MG63 (cell line): Measurements from ENCODE around the gene FAM131A. TPM values are rescaled to one million over a fixed set of nuclear protein-coding genes. Genes with fewer than 3 reads are reported as not detected.

Experiments used
- DNase-seq: peaks from one replicate; pipeline ENCODE4 v3.0.0-alpha.2; 2020
- H3K27me3 ChIP-seq: fragments of 250-450 bp; sonication (Bioruptor Pico); 2 replicates; pipeline ENCODE4 v1.5.1; 2020; ENCODE audit warnings: mild to moderate bottlenecking, moderate library complexity
- H3K36me3 ChIP-seq: fragments of 250-450 bp; sonication (Bioruptor Pico); 2 replicates; pipeline ENCODE4 v1.5.1; 2020; ENCODE audit warnings: mild to moderate bottlenecking, moderate library complexity
- H3K4me3 ChIP-seq: fragments of 250-450 bp; sonication (Bioruptor Pico); 2 replicates; pipeline ENCODE4 v1.5.1; 2020; ENCODE audit warnings: mild to moderate bottlenecking, moderate library complexity
- H3K9me3 ChIP-seq: fragments of 250-450 bp; sonication (Bioruptor Pico); 2 replicates; pipeline ENCODE4 v1.5.1; 2020; ENCODE audit warnings: mild to moderate bottlenecking, moderate library complexity
- total RNA-seq: library from RNA; depleted of rRNA; stranded (reverse); fragments of >200 nt; shearing (Covaris generic); gene quantifications from 2 replicates; pipeline ENCODE4 v1.2.3, GENCODE V29; 2014; ENCODE audit warnings: low replicate concordance

FAM131A gene
- total RNA-seq, 1 experiment from 2014 or later: 8.8 TPM

DNA sequence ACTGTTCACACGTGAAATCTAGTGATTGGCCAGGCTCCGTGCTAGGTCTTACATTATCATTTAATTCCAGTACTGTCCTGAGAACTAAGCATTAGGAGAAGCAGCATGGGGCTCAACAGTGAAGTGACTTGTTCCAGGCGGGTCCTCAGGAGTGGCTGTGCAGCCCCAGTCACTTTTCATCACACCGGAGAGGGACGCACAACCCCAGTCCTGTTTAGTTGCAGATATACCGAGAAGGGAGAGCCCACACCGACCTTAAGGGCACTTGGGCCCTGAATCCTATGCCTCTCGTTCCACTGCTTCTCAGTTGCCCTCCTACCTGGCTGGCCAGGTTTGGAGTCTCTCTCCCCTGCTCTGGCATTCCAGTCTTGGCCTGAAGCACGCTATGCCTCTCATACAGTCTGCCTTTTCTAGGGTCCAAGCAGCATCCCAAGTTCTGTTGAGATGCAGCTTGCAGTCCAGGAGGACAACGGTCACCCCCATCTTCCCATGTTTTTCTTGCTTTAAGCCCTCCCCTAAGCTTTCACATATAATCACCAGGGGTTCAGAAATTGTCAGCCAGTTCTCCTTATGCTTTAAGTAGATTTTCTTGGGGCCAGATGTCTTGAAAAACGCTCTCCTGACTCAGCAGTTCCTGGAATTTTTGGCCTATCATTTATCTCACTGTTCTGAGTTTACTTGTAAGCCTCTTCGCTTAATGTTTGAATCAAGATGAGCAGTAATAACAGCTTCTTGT lies 10.1 kb downstream of the FAM131A start:
- DNase-seq: no peak
- Histone ChIP-seq H3K27me3 (no peaks in the 10 kb centered on the region), H3K4me3 (no peak overlapping the region)

DNA sequence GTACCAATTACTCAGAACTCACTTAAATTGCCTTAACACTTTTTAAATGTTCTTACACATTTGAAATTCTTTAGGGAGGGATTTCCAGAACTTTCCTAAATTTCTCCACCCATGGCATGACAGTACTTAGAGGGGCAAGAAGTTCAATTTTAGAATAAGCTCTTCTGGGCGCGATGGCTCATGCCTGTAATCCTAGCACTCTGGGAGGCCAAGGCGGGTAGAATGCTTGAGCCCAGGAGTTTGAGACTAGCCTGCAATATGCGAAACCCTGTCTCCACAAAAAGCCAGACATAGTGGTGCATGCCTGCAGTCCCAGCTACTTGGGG lies 10.6 kb downstream of the FAM131A start:
- Histone ChIP-seq H3K27me3 (no peaks in the 10 kb centered on the region), H3K9me3 (no peaks in the 10 kb centered on the region), H3K4me3 (no peak overlapping the region), H3K36me3 (peaks cover 5% of the 10 kb centered on the region; the same call in 1 of the 2 replicates)
- DNase-seq: no peak

More for the DNA sequence above, 10.1 kb downstream of the FAM131A start:
- H3K36me3 ChIP-seq: peaks cover 8% of the 10 kb centered on the region
- no peaks in the 10 kb centered on the region for H3K9me3 ChIP-seq

DNA sequence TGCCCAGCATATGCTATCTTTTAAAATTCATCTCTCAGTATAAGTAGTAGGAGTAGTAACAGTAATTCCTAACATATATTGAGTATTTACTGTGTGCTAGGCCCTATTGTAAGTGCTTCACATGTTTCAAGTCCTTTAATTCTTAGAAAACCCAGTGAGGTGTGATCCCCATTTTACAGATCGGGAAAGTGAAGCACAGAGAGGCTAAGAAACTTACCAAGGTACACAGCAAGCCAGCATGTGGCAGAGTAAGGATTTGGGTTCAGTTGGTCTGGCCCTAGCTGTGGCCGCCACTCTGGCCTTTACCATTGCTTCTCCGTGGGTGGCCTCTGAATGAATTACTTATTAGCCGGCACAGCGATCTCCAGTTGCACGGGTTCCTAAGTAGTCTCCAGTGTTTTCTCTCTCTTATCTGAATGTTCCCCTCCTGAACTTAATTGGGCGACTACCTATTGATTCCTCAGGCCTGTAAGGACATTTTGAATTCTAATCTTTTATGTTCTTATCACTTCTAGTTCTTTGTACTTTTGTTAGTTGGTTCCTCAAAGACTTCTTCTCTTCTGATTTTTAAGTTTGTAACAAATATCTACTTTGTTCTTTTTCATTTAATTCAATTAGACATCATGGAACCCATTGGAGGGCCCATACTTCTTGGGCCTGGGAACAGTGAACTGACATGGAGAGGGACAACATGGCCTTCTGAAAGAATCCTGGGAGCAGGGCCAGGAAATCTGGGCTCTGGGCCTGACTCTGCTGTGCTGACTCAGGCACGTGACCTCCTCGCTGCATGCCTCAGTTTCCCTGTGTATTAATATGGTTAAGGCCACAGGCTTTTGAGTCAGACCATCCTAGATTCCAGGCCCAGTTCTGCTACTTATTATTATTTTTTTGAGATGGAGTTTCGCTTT lies 12.4 kb downstream of the FAM131A start:
- no peak overlapping the region for H3K4me3 ChIP-seq
- no peaks in the 10 kb centered on the region for H3K9me3 ChIP-seq
- no peak for DNase-seq
- H3K27me3 ChIP-seq: no peaks in the 10 kb centered on the region
- H3K36me3 ChIP-seq: peaks cover 7% of the 10 kb centered on the region; the same call in 1 of the 2 replicates

DNA sequence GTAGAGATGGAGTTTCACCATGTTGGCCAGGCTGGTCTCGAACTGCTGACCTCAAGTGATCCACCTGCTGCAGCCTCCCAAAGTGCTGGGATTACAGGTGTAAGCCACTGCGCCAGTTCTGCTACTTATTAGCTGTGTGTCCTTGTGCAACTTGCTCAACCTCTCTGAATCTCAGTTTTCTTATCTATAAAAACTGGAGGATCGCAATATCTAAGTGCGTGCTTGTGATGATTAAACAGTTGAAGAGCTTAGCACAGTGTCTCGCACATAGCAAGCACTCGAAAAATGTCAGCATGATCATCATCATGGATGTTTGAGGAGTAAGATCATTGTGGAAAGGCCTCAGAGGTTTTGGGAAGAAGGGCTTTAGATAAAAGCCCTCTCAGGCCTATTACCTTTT lies 13.2 kb downstream of the FAM131A start:
- Histone ChIP-seq H3K36me3 (peaks cover 7% of the 10 kb centered on the region; the same call in 1 of the 2 replicates), H3K27me3 (no peaks in the 10 kb centered on the region), H3K9me3 (no peaks in the 10 kb centered on the region), H3K4me3 (no peak overlapping the region)
- DNase-seq: no peak

DNA sequence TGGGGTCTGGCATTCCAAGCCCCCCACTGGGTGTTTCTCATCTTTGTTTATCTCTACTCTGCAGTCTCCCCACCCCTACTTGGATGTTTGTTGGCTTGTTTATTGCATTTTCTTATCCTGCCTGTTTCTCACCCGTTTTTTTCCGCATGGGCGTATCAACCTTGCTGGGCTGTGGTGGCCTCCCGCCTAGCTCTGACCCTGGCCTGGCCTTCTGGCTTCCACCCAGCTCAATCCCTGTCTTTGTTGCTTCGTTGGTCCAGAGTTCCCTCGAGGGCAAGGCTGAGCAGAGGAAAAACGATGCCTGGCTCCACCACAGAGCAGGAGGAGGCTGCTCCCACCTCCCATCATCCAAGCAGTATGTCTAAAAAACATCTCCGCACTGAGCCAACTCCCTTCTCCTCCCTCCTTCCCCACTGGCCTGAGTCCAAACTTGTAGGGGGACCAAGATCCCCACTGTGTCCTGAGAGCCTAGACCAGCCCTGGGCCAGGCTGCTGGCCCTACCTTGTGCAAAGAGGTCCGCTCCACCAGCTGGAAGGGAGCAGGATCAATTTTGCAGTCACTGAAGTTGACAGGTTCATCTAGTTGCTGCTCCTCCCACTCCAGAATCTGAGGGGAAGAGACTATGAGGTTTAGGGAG lies 14.2 kb downstream of the FAM131A start:
- no peaks in the 10 kb centered on the region for H3K9me3 ChIP-seq
- H3K27me3 ChIP-seq: no peaks in the 10 kb centered on the region
- no peak for DNase-seq
- H3K36me3 ChIP-seq: peaks cover 5% of the 10 kb centered on the region; the same call in 1 of the 2 replicates
- no peak overlapping the region for H3K4me3 ChIP-seq

DNA sequence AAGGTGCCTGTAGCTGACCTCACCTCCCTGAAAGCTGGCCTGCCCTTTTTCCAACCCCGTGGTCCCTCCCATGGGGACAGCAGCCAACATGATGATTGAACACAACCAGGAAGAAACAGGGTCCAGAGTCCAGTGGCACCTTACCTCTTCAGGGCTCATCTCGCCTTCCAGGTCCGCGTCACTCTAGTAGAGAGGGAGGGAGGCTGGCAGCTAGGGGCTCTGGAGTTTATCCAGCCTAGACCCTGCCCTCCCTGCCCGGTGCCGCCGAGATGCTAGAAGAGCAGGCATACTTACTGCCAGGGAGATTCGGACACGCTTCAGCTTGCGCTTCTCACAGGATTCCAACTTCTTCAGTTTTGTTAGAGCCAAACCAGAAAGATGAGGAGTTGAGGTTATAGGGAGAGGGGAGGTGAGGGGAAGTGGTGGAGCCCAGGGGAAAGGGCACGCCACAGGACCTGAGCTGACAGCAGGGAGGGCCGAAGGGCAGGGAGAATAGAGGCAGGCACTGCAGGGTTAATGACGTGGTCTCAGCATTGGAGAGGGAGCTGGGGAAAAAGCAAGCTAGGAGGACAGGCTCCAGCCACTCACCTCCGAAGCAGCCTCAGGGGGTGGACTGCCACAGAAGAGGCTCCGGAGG lies 14.9 kb downstream of the FAM131A start:
- H3K27me3 ChIP-seq: no peaks in the 10 kb centered on the region
- no peaks in the 10 kb centered on the region for H3K9me3 ChIP-seq
- no peak overlapping the region for H3K4me3 ChIP-seq
- no peak for DNase-seq
- peaks cover 5% of the 10 kb centered on the region; the same call in 1 of the 2 replicates for H3K36me3 ChIP-seq

DNA sequence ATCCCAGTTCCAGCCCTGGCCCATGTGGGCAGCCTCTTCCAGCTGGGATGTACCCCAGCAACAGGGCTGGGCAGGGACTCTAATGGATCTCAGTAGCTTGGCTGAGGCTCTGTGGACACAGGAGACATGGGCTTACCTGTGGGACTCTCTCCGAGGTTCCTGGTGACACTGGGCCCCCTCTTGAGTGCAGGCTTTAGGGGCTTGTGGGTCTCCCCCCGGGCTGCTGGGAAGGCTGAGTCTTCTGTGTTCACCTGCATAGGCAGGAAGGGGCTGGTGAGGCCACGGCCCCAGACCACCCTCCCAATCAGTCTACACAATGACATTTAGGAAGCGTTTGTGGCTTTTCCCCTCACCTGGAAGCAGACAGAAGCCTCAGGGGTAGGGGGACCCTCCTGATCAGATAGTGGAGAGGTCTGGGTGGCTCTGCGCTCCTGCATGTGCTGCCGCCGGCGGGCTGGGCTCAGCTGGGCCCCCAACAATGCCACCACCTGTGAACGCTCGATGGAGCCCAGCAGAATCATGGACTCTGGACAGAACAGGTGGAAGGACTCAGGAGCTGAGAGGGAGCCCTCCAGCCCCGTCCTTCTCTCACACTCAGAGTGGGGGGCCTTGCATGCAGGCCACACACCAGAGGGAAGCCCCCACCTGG lies 15.6 kb downstream of the FAM131A start:
- H3K36me3 ChIP-seq: 0 out of 2 replicates have a peak, but pooled peaks cover 5% of the 10 kb centered on the region
- no peak overlapping the region for H3K4me3 ChIP-seq
- DNase-seq: no peak
- no peaks in the 10 kb centered on the region for H3K27me3 ChIP-seq
- no peaks in the 10 kb centered on the region for H3K9me3 ChIP-seq

DNA sequence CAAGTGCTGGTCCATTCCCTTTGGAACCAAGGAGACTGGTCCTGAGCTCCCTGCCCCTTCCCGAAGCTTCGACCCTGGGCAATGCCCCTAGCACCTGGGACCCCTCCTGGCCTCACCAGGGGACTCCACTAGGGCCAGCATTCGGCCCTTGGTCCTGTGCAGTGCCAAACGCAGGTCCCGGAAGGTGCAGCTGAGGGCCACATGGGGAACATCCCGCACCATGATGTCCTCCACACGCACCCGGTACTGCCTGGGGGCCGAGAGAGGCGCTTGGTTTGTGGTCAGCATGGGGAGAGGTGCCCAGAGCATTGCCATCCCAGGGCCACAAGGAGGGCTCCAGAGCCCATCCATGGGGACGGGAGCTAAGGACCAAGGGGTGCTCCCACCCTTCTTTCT lies 16.1 kb downstream of the FAM131A start:
- Histone ChIP-seq H3K9me3 (no peaks in the 10 kb centered on the region), H3K4me3 (no peak overlapping the region), H3K36me3 (0 out of 2 replicates have a peak, but pooled peaks cover 5% of the 10 kb centered on the region), H3K27me3 (no peaks in the 10 kb centered on the region)
- no peak for DNase-seq

DNA sequence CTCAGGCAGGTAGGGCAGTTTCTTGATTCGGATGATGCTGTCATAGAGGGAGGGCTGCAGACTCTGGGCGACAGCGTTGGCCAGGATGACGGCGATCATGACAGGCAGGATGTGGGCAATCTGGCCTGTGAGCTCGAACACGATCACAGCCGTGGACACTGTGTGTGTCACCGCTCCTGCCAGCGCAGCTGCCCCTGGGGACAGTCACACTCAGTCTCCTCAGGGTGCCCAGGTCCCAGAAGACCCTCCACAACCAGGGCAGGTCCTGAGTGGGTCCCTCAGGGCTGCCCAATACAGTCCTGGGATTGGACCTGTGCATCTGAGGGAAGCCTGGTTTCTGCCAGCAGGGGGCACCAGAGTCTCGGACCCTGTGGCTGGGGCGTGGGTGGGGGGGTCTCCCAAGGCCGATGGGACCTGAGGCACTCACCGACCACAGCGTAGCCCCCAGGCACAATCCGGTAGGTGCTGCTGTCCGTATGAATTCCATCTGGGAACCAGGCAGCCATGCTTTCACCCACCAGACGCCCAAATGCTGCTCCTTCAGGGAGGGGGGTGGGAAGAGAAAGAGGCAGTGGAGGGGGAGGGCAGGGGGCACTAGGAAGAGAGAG lies 16.8 kb downstream of the FAM131A start:
- Histone ChIP-seq H3K9me3 (no peaks in the 10 kb centered on the region), H3K4me3 (no peak overlapping the region), H3K27me3 (no peaks in the 10 kb centered on the region), H3K36me3 (0 out of 2 replicates have a peak, but pooled peaks cover 5% of the 10 kb centered on the region)
- peak; percentile 37 for DNase-seq

DNA sequence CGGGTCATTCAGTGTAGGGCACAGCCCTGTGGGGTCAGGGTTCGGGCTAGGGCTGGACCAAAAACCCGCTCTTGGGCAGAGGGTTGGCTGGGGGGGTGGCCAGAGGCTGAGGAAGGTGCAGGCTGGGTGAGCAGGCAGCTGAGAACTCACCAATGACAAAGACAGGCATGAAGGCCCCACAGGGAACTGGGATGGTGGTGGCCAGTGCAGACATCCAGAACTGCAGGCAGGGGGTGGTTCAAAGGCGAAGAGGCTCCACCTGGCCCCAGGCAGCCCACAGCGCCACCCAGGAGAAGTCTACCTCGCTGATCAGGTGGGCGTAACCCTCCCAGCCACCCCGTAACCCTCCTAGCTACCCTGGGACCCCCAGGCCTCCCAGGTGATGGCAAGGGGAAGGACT lies 17.4 kb downstream of the FAM131A start:
- H3K4me3 ChIP-seq: no peak overlapping the region
- H3K36me3 ChIP-seq: 0 out of 2 replicates have a peak, but pooled peaks cover 5% of the 10 kb centered on the region
- no peaks in the 10 kb centered on the region for H3K9me3 ChIP-seq
- DNase-seq: no peak
- H3K27me3 ChIP-seq: no peaks in the 10 kb centered on the region

DNA sequence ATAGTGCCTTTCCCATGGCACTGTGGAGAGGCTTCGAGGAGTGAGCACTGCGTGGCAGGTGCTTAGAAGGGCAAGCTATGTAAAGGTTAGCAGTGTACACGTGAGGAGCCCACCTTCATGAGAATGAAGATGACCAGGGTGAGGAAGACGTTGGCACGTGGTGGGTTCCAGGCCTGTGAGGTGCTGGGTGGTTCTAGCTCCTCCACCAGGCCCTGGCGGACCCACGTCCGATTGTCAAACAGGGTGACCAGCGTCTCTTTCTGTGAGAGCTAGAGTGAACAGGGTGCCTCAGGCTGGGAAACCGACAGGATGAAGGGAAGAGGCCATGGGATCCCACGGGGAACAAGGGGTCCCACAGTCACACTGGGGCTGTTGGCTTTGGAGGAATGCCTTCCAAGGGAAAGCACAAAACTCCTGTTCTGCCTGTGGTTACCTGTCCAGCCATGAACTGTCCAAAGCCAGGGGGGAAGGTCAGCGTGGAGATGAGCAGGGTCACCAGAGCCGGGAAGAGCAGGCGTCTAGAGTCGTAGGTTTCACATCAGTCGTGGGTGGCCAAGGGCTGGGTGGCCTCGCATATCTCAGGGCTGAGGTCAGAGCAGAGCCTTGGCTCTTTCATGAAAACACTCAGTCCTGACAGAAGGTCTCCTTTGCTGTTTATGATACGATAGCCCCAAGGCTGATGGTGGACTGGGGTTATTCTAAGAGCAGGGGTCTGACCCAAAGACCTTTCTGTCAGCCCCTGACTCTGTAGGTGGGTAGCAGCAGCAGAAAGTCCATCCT lies 18.1 kb downstream of the FAM131A start:
- Histone ChIP-seq H3K4me3 (no peak overlapping the region), H3K9me3 (no peaks in the 10 kb centered on the region), H3K36me3 (0 out of 2 replicates have a peak, but pooled peaks cover 5% of the 10 kb centered on the region), H3K27me3 (no peaks in the 10 kb centered on the region)
- no peak for DNase-seq

DNA sequence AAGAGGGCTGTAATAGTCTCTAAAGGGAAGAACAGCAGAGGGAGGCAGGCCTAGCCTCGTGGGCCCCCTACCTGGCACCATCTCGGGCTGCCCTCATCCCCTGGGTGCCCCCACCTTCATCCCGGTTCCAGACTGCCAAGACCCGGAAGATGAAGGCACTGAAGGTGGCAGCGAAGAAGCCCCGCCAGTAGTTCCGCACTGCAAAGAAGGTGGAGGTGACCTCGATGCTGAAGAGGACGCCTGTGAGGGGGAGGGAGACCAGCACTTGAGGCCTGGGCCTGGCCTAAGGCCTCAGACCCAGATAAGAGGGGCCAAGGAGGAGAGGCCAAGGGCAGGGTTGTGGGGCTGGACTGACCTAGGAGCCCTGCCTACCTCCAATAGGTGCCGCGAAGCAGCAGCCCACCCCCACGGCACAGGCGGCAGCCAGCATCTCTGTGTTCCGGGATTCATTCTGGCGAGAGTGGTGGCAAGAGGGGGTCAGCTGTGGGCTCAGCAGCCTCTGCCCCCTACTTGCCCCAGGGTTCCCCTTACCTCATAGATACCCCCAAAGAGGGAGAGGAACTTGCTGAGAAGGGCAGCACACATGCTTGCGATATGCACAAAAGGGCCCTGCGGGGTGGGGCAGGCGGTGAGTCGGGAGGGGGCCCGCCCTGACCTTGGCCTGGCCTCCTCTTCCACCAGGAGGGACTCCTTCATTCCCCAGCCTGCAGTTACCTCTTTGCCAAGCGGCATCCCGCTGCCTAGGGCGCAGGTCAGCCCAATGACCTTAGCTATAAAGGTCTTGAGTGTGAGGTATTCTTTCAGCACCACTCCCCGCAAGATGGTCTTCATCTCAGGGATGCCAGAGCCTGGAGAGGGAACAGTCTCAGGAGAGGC lies 20.1 kb downstream of the FAM131A start:
- no peak for DNase-seq
- 0 out of 2 replicates have a peak, but pooled peaks cover 3% of the 10 kb centered on the region for H3K36me3 ChIP-seq
- no peak overlapping the region for H3K4me3 ChIP-seq
- no peaks in the 10 kb centered on the region for H3K9me3 ChIP-seq
- H3K27me3 ChIP-seq: no peaks in the 10 kb centered on the region

DNA sequence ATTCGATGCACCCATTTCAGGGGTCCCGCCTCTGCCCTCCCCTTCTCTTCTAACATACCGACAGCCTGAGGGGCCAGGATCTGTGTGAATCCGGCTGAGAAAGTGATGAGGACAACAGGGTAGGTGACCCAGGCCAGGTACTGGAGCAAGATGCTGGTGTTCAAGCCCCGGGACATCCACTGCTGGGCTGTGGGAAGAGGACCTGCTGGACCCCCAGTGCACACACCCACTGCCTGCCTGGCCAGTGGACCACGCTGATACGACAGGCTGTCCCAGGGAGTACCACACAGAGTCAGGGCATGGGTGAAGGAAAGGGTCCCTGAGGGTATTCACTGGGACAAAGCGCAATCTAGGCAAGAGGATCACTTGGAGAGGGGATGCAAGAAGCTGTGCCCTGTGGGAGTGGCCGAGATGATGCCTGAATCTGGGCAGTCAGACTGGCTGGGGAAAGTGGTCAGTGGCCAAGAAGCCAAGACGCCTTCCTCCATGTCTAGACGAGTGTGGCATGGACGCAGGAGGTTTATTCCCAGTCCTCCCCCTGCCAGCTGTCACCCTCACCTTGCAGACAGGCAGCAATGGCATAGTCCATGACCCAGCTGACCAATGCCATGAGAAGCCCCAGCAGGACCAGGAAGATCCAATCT lies 20.8 kb downstream of the FAM131A start:
- Histone ChIP-seq H3K27me3 (no peaks in the 10 kb centered on the region), H3K4me3 (no peak overlapping the region), H3K9me3 (no peaks in the 10 kb centered on the region), H3K36me3 (peaks cover 3% of the 10 kb centered on the region)
- no peak for DNase-seq

DNA sequence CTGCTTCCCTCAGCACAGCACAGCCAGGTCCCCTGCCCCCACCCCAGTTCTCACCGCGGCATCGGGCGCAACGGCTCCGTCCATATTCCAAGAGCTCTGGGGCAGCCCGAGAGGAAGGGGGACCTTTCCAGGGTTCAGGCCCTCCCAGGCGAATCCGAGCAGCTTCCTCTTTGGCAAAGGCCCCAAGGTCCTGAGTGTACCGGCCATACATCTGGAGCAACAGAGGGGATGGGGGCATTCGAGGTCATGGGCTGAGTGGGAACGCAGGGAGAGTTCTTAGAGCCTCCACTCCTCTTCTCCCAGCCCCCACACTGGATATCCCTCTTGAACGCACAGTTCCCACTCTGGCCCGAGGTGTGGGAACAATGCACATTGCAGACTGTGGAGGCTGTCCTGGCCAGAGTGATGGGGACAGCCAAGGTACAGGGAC lies 21.5 kb downstream of the FAM131A start:
- no peaks in the 10 kb centered on the region for H3K27me3 ChIP-seq
- H3K9me3 ChIP-seq: no peaks in the 10 kb centered on the region
- DNase-seq: no peak

More for the DNA sequence above, 21.5 kb downstream of the FAM131A start:
- peaks cover 9% of the 10 kb centered on the region for H3K36me3 ChIP-seq
- H3K4me3 ChIP-seq: no peak overlapping the region
